ENCODE results near the gene PIK3C2G.

DNA sequence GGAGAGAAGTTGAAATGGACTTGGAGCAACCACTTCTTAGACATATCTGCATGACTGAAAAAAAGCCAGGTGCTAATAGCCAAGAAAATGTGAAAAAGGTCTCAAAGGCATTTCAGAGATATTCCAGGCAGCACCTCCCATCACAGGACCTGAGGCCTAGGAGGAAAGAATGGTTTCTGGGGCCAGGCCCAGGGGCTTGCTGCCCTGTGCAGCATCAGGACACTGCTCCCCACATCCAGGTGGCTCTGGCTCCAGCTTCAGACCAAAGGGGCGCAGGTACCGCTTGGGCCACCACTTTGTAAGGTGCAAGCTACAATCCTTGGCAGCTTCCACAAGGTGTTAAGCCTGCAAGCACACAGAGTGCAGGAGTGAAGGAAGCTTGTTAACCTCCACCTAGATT lies 114.3 kb downstream of the PIK3C2G start:
- TF ChIP-seq, protein P1, sequence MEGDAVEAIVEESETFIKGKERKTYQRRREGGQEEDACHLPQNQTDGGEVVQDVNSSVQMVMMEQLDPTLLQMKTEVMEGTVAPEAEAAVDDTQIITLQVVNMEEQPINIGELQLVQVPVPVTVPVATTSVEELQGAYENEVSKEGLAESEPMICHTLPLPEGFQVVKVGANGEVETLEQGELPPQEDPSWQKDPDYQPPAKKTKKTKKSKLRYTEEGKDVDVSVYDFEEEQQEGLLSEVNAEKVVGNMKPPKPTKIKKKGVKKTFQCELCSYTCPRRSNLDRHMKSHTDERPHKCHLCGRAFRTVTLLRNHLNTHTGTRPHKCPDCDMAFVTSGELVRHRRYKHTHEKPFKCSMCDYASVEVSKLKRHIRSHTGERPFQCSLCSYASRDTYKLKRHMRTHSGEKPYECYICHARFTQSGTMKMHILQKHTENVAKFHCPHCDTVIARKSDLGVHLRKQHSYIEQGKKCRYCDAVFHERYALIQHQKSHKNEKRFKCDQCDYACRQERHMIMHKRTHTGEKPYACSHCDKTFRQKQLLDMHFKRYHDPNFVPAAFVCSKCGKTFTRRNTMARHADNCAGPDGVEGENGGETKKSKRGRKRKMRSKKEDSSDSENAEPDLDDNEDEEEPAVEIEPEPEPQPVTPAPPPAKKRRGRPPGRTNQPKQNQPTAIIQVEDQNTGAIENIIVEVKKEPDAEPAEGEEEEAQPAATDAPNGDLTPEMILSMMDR (IDR thresholded peaks at IDR 0.05) = no peak
- no peak for TF ChIP-seq POLR2A (IDR thresholded peaks at IDR 0.05)

All from testis (tissue), 2 donors.